Stimulated activated CD4-positive, alpha-beta T cell treated with anti-CD3 and anti-CD28 coated beads, Interleukin-1b, Interleukin-23, amount 100 ng/mL, for 48 hours (primary cell): ENCODE data around the gene OSM.

Experiments
- DNase-seq: peaks from one replicate; pipeline ENCODE4 v3.0.0-alpha.2; 2020

Gene OSM

GRCh38 chr22:30284172-30284571 lies 17.5 kb upstream of the OSM start:
- DNase-seq: no peak

- DNase-seq: no peak
Measured at GRCh38 chr22:30283342-30283741, 16.7 kb upstream of the OSM start.

GRCh38 chr22:30282616-30283046 lies 16.0 kb upstream of the OSM start:
- DNase-seq: no peak

GRCh38 chr22:30280505-30280904 lies 13.9 kb upstream of the OSM start:
- no peak for DNase-seq

GRCh38 chr22:30279932-30280331 lies 13.3 kb upstream of the OSM start:
- no peak for DNase-seq

GRCh38 chr22:30279046-30279788 lies 12.6 kb upstream of the OSM start:
- DNase-seq: no peak

GRCh38 chr22:30277547-30278344 lies 11.1 kb upstream of the OSM start:
- DNase-seq: no peak

- DNase-seq: no peak
Measured at GRCh38 chr22:30276039-30276438, 9.4 kb upstream of the OSM start.

GRCh38 chr22:30275625-30276024 lies 9.0 kb upstream of the OSM start:
- no peak for DNase-seq

- DNase-seq: no peak
Measured at GRCh38 chr22:30274437-30274812, 7.8 kb upstream of the OSM start.

- DNase-seq: no peak
Measured at GRCh38 chr22:30273711-30274436, 7.2 kb upstream of the OSM start.

- no peak for DNase-seq
Measured at GRCh38 chr22:30272781-30273601, 6.3 kb upstream of the OSM start.

- no peak for DNase-seq
Measured at GRCh38 chr22:30270832-30271231, 4.2 kb upstream of the OSM start.

- DNase-seq: no peak
Measured at GRCh38 chr22:30268331-30268730, 1.7 kb upstream of the OSM start.

GRCh38 chr22:30267382-30268302 lies 991 bp upstream of the OSM start:
- no peak for DNase-seq

GRCh38 chr22:30265823-30266444 lies 717 bp downstream of the OSM start:
- DNase-seq: peak; percentile 89

- no peak for DNase-seq
Measured at GRCh38 chr22:30265131-30265720, 1.4 kb downstream of the OSM start.

GRCh38 chr22:30263883-30264282 lies 2.8 kb downstream of the OSM start:
- no peak for DNase-seq

GRCh38 chr22:30262917-30263741 lies 3.5 kb downstream of the OSM start:
- peak; percentile 78 for DNase-seq

GRCh38 chr22:30262112-30262511 lies 4.5 kb downstream of the OSM start:
- DNase-seq: no peak
